NB4 (cell line): ENCODE measurements around the gene TRIO.

Experiments used
- DNase-seq: peaks from one replicate; pipeline ENCODE4 v3.0.0; 2010; ENCODE audit warnings: low read depth
- H3K4me3 ChIP-seq: one replicate; pipeline ENCODE4 v1.5.1; 2011; ENCODE audit warnings: mild to moderate bottlenecking, low read depth, low read length, moderate library complexity
- CTCF ChIP-seq: IDR thresholded peaks from one replicate; pipeline ENCODE4 v1.5.1; 2012; ENCODE audit warnings: low read depth, low read length
- MAX ChIP-seq: IDR thresholded peaks from 2 replicates; pipeline ENCODE4 v1.6.1; 2011; ENCODE audit warnings: low read depth, low read length
- MYC ChIP-seq: IDR thresholded peaks from 2 replicates; pipeline ENCODE4 v1.6.1; 2011; ENCODE audit warnings: low read depth, low read length
- POLR2A ChIP-seq: IDR thresholded peaks from 2 replicates; pipeline ENCODE4 v1.6.1; 2011; ENCODE audit warnings: mild to moderate bottlenecking; ENCODE audit not compliant: insufficient read length; ENCODE audit errors: extremely low read depth

TRIO gene

DNA sequence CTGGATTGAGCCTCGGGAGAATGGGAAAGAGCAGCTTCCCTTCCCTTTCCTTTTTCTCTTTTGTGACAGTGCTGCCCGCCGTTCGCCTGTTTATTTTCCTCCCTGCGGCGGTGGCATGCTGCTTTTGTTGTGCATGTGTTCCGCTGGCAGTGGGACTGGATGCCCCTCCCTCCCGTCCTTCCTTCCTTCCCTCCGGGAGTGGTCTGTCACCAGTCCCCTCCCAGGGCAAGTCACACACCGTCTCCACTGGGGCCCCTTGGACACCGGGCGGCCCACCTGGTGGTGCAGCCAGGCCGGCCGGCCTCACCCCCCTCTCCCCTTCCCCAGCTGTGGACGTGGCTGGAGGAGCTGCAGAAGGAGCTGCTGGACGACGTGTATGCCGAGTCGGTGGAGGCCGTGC lies 214.7 kb downstream of the TRIO start:
- TF ChIP-seq MAX (no peak), CTCF (no peak), POLR2A (no peak), MYC (no peak)
- no peak overlapping the region for H3K4me3 ChIP-seq
- no peak for DNase-seq

- no peak overlapping the region for H3K4me3 ChIP-seq
- TF ChIP-seq MAX, result no peak
- TF ChIP-seq CTCF, result no peak
- no peak for TF ChIP-seq POLR2A
- TF ChIP-seq MYC, result no peak
These were observed 215.4 kb downstream of the TRIO start for GRCh38 chr5:14358536-14358935.

GRCh38 chr5:14359069-14360043 lies 216.2 kb downstream of the TRIO start:
- H3K4me3 ChIP-seq, result no peak overlapping the region
- TF ChIP-seq POLR2A, result no peak
- no peak for TF ChIP-seq MYC
- no peak for TF ChIP-seq MAX
- TF ChIP-seq CTCF, result no peak
- no peak for DNase-seq

More at GRCh38 chr5:14358536-14358935, 215.4 kb downstream of the TRIO start:
- DNase-seq, result no peak

DNA sequence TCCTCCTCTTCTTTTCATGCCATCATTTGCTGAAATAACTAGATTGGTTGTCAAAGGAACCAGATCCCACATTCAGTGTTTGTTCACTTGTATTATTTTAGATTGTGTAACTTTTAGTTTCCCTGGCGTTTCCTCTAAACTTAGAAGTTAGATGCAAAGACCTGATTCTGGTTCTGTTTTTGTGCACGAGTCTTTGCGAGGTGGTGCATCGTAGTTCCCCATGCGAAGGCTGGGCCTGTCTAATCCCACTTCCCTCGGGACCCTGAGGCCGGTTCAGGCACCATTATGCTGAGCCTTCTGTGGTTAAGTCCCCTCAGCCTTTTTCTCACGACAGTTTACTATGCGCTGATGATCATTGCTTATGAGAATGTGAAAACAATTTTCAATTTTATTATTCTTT lies 219.3 kb downstream of the TRIO start:
- no peak for TF ChIP-seq MAX
- no peak for TF ChIP-seq CTCF
- TF ChIP-seq POLR2A, result no peak
- TF ChIP-seq MYC, result no peak
- DNase-seq, result peak; percentile 84
- no peak overlapping the region for H3K4me3 ChIP-seq

- peak; percentile 41 for DNase-seq
- TF ChIP-seq MYC (no peak), CTCF (no peak), MAX (no peak), POLR2A (no peak)
- no peak overlapping the region for H3K4me3 ChIP-seq
These were observed 221.0 kb downstream of the TRIO start for GRCh38 chr5:14364096-14364495.
